Activated T-helper 1 cell treated with Interleukin-2 at 50 U/mL for 16 hours (primary cell): Measurements from ENCODE around the gene PPP1R9A.

Experiments
- DNase-seq: peaks from one replicate; pipeline ENCODE4 v3.0.0-alpha.2; 2020; ENCODE audit warnings: low read depth

PPP1R9A gene

DNA sequence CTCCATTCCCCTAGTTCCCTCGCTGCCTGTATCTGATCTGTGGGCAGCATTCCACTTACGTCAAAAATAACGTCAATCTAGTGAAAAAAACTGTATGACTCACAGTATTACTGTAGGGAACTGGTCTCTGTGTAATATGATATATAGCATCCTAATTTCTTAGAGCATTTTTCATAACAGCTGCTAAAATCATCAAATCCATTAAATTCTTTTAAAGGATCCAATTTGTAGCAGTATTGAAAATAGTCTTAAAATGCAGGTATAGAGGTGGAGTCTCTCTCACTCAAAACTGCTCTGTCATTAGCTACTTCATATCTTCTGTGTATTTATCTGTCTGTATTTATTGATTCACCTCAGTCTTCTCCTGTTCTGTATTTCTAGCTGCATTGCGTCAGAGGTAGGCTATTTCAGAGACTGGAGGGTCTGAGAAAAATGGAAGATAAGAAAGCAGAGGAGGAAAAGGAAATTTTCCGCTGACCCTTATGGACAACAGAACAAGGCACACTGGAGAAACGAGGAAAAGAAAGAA lies 357.0 kb downstream of the PPP1R9A start:
- no peak for DNase-seq

DNA sequence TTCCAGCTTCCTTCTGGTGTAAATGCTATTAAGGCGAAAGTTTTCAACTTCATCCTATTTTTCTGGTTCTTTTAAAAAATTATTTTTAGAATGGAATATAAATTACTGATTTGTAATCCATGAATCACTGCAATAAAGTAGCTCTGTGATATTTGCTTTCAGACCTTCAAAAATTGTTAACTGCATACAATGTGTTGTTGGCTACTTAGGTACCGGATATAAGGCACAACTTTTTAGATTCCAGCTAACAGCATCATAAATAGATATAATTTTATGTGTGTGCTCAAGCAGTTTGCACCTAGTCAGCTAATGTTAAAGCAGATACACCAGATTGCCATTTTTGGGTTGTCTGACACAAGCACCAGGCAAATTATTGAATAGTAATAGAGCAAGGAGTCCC lies 358.2 kb downstream of the PPP1R9A start:
- DNase-seq = no peak

DNA sequence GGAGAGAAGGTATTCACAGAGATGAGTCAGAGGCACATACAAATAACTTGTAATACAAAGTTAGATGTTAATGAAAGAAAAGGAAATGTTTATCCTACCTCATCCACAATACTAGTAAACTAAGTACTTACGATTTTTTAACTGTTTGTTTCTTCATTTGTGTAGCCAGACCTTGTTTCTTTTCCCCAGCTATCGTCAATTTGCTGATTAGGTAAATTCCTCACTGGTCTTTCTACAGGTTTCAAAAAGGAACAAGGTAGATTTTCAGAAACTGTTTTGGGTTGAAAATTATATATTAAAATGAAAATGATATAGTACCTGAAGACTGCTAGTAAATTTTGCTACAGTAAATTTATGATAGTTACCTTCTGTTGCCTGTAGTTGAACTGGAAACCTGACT lies 360.4 kb downstream of the PPP1R9A start:
- DNase-seq = no peak

DNA sequence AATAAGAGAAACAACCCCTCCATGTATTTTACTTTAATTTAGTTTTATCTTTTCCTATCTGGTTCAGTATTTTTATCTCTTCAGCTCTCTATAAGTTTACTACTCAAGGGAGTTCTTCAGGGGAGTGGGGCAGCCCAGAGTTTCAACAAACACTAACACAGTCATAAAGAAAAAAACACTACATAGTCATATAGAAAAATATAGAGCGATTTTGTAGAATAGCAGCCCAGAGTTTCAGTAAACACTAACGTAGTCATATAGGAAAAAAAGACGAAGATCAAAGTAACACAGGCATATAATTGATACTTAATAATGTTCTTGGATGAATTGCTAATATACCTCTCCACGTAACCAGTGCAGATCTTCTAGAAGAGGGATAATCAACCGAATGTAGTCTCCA lies 362.2 kb downstream of the PPP1R9A start:
- no peak for DNase-seq

DNA sequence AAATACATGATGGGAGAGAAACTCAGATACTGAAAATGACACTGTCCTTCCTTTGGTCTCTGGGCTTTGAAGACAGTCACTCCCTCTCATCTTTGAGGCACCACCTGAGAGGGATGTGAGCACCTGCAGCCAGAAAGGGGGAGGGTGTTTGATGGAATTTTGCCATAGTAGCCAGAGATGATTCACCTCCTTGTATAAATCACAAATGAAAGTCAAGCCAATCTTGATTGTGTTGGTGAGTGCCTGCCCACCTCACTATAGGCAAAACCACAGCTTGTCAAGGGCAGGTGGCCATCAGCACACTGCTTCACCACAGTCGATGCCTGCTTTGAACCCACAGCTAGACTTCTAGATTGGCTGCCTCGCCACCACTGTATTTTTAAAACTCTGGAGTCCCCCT lies 368.7 kb downstream of the PPP1R9A start:
- DNase-seq = no peak

DNA sequence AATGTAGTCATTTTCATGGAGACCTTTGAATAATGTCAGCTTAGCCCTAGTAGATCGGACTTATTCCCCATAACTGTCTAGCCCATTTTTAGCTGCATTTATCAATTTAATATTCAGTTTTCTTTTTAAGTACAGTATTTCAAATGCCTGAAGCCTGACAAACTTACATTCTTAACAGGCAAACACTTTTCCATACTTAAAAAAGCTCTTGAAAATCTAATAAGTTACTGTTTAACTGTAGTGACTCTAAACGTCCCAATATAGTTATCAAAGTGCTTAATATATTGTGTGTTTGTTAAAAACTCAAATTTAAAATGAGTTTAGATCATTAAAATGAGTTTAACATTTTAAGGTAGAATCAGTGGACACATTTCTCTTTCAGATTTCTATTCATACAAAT lies 372.0 kb downstream of the PPP1R9A start:
- DNase-seq = no peak

DNA sequence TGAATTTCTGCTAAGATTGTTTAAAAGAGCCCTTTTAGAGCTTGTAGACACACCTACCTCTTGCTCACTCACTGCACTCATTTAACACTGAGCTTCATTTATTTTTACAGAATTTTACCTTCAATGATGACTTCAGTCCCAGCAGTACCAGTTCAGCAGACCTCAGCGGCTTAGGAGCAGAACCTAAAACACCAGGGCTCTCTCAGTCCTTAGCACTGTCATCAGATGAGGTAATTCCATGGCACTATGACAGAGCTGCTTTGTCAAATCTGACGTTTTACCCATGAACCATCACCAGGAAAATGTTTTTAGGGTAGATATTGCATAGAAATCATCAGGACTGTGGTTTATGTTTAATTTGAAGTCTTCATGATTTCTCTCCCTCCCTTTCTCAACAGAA lies 378.7 kb downstream of the PPP1R9A start:
- DNase-seq = no peak

DNA sequence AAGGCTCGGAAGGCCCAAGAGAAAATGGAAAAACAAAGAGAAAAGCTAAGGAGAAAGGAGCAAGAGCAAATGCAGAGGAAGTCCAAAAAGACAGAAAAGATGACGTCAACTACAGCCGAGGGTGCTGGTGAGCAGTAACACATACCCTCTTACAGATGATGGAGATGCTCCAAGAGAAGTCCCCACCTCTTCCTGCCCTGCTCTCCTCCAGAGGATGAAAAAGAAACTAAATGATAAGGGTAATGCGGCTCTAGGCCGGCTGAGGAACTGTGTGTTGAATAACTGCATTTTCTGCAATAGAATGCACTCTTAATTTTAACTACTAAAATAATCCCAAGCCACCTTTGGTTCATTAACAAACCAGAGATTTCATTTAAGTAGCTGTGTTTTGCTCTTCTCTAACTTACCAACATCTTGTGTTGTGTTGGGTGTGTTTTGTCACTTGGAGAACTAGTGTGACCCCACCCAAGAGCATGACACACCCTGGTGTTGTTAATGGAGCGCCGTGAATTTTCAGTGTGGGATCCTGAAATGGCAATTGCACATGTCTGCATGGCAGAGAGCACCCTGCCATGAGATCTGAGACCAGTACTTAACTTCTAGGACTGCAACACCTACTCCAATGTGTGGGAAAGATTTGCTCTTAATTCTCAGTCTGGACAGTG lies 382.9 kb downstream of the PPP1R9A start:
- no peak for DNase-seq

DNA sequence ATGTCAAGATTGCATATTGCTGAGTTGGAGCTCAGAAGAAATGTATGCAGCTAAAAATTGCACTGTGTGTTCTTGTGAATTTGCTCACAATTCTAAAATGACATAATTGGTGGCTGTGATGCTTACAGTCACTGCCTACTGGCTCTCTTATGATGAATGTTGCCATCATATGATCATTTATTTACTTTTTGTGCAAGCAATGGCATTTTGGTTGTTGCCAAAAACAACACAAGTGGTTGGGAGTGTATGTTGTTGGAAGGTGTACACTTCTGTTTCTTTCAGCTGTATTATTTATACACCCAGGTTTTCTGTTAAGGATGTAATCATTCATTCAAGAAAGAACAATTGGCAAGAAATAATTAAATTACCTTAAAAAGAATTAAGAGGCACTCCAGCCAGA lies 388.0 kb downstream of the PPP1R9A start:
- no peak for DNase-seq

DNA sequence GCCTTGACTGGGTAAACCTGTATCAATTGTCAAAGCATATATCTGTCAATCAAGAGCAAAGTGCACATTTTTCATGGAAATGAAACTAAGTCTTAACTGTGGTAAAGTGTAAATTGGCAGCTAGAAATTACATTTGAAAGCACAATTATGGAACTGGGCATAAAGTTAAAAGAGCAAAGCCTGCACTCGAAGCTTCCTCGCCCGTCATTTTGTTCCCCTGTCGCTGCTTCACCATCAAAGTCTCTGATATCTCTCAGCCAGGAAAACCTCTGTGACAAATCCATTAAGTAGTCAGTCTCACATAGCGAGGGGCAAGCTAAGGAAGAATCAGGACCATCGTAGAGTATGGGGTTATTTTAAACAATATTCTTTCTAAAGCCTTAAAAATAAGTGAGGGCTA lies 389.1 kb downstream of the PPP1R9A start:
- no peak for DNase-seq

DNA sequence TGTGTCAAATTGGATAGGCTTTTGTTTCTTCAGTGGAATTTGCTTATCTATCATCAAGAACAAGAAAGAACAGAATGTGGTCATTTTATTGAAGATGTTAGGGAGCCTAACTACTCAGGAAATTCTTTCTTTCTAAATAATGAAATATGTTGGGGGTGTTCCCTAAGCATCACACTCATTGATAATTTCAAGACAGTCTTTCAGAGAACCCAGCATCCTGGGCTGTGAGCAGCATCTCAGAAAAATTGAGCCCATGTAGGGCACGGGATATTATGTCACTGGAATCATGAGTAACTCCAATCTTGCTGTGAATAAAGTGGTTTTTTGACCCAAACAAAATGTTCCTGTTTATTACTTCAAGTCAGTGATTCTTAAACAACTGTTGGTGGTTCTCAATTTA lies 389.6 kb downstream of the PPP1R9A start:
- no peak for DNase-seq

DNA sequence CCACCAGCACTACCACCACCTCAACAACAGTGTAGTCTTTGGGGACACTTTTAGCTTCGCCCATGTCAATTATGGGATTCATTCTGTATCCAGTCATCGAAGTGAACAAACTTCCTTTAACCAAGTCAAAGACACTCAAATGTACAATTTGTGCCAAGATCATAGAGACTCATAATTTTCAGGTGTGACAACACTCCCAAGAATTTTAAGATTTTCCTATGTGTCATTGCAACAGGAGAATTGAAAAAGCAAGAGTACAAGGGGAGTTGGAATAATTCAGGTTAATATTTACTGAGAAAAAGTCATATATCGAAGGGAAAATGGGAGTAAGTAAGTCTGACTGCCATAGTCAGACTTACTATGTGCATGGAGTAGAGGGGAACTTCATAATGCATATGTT lies 390.7 kb downstream of the PPP1R9A start:
- DNase-seq = no peak

DNA sequence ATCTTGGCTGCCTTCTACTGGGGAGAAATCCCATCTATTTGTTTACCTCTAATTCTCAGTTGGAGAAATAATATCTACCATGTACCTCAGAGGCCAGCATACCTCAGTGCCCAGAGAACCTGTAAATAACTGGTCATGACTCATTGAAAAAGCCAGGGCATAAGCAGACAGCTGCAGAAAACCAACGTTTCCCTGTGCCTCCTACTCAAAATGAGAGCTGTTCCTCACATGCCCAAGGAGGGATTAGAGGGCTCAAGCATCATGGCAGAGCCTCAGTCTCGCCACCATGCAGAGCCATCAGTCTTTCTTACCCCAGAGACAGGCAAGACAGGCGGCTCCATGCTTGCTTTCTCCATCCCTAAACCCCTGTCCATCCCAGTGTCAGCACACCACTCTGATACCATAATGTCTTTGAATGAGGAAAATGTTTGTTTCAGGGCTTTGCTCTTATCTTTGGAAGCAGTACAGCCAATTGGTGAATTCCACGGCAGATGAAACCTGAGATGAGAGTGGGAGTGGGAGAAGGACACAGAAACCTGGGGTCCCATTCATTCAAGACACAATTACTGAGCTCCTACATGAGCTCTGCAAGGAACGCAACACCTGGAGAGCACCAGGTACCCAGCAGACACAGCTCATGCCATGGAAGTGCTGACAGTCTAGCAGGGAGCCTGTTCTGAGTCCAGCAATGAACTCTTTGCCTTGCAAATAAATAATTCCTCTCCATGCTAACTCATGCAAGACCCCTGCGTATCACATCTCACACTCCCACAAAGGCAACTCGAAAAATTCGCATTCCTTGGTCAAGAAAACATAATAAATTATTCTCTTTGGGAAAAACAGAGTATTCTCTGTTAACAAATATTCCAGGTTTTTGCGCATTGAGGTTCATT lies 395.9 kb downstream of the PPP1R9A start:
- DNase-seq = no peak

DNA sequence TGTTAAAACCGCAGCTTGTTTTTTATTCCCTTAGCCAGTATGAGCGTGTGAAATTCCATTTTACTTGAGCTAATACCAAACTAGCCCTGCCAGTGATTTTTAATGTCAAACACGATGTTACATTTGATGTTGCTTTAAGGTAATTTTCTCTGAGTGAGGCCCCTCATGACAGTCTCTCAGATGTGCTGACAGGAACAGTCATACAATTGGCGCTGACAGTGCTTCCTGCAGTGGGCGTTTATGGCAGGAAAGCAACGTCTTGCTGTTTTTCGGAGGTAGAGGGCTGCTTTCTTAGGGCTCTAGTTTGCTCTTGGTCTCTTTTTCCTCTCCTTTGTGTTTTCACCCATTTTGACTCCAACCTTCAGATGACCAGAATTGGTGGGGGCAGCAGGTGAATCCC lies 397.6 kb downstream of the PPP1R9A start:
- DNase-seq = no peak

DNA sequence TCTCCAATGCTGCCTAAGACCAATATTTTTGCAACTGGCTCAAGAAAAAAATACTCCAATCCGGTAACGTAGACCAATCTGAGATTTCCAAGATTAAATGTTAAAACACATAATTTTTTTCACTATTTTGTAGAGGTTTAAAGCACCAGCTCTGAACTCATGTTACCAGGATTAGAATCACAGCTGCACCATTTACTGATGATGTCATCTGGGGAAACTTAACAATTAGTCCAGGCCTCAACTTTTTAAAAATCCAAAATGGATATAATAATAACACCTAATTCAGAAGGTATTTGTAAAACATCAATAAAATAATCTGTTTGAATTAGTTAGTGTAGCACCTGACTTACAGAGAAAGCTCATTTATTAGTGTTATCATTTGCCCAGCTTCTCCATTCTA lies 402.6 kb downstream of the PPP1R9A start:
- DNase-seq = no peak

DNA sequence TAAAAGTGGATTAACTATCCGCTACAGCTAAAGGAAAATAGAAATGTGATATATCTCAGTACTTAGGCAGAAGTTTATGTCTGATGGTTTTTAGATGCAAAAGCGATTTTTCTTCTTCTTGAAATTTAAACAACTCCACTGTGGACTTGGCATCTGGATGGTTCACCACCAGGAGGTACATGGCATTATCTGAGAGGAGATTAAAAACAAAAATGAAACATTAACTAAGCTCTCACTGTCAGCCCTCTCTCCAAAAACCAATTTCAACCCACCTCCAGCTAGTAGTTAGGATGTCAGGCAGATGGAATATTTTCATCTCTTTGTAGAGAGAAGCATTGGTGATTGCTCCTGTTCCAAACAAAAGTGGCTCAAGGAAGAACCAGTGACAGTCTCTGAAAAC lies 404.0 kb downstream of the PPP1R9A start:
- DNase-seq = no peak

DNA sequence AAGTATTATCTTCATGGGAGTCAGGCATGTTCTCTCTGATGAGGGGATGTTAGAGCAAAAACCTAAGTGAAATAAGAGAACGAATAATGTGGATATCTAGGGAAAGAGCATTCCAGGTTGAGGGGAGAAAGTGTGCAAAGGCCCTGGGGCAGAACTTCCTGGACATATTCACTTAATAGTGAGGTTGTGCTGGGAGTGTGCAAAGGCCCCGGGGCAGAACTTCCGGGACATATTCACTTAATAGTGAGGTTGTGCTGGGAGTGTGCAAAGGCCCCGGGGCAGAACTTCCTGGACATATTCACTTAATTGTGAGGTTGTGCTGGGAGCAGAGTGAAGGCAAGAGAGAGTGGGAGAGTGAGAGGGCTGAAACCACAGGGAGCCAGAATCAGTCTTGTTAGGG lies 405.2 kb downstream of the PPP1R9A start:
- no peak for DNase-seq

DNA sequence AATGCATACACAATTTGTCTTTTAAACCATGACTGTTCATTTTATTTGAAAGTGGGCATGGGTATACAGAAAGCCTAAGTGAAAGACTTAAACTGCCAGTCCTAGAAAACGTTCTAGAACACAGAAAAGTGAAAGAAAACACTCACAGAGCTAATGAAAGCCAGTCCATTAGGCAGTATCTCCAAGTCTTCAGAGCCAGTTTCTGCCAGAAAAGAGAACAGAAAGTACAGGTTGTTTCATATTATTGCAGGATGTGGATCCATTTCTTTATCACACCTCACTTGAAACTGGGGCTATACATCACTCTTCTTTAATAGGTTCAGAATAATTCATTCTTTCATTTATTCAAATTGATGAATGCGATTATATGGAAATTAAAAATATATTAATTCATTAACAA lies 409.2 kb downstream of the PPP1R9A start:
- no peak for DNase-seq

DNA sequence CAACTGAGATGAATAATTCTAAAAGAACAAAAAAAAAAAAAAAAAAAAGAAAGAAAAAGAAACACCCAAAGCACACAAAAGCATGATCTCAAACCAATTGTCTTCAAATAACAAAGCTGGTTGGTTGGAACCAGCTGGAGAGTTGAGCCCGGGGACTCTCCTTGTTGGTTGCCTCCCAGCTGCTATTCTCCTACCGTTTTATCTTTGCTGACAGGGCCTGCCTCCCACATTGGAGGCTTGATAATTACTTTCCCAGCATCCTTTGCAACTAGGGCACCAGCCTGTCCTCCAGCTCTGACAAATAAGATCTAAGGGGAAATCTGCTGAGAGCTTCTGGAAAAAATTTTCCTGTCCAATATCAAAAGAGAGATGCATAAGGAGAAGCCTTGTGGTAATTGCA lies 410.2 kb downstream of the PPP1R9A start:
- DNase-seq = no peak

DNA sequence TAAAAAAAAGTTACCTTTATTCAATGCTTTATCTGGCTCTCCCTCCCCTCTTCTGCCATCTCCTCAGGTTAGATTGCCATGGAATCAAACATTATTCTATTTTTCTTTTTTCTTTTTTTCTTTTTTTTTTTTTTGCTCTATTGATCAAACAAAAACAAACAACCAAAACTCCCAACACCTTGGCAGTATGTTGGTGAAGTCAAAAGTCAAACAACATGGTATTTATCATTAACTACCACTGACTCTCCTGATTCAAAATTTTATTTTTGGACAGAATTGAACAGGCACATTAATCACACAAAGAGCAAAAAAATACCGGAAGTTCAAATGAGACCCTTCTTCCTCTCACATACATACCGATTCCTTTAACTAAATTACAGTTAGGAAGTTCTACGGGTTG lies 410.6 kb downstream of the PPP1R9A start:
- no peak for DNase-seq

DNA sequence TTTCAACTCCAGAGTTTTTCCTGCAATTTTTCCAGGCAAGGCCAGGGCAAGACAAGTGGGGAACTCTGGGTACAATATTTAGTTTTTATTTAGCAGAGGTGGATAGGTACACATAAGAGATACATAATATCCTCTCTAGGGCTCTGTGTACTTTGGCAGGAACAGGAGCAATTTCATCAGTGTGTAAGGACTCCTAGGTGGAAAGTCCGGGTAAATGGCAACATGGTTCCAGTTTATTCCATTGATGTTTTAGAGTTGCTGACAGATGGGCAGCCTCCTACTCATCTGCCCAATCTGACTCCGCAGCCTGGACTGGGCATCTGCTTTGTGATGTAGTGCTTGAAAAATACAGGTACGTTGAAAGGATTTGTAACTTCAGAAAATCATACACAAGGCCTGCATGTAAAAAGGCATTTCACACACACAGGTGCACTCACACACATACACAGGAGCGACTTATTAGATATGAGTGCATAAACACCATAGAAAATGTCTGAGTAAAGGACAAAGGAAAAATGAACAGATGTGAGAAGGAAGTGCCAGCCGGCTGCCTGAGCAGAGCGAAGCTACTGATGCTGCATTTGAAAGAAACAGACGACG lies 411.2 kb downstream of the PPP1R9A start:
- DNase-seq = no peak

DNA sequence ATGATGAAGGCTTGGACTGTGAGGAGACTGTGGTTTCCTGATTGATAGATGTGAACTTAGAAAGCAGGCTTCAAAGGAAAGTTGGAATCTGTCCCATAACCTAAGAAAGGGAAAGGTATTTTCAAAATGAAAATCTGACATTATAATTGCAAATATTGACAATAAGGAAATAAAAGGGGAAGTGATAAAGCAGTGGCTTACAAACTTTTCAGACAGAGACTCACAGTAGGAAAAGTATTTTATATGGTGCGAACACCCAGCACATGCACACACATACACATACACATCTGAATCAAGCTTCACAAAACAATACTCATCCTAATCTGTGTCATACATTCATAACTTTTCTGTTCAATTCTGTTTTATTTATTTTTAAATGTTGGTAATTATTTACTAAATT lies 412.2 kb downstream of the PPP1R9A start:
- DNase-seq = no peak

DNA sequence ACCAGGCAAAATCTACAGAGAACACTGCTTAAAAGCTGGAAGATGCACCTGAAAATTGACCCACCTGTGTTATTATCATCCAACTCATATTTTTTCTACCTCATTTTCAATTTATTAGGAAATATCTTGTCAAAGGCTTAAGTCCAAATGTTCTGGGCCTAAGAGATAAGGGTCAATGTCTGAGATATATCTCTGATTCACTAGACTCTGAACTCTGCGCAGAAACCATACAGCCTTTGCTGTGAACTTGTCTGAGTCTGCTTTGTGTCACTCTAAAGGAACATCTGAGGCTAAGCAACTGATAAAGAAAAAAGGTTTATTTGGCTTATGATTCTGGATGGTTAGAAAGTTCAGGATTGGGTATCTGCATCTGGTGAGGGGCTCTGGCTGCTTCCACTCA lies 413.3 kb downstream of the PPP1R9A start:
- no peak for DNase-seq
